Lower lobe of right lung (tissue), 2 donors: ENCODE data around the gene NLRP6. TPM values are rescaled to one million over a fixed set of nuclear protein-coding genes. Genes with fewer than 3 reads are reported as not detected.

ENCODE experiments used
- ATAC-seq, 2 donors: fragments of 200-7000 bp; cut with Tn5 transposase; one replicate each; pipeline ENCODE4 v1.9.1; 2020 to 2022; ENCODE audit warnings: mild to moderate bottlenecking in 2 of 2, moderate library complexity in 2 of 2
- DNase-seq: peaks from one replicate; pipeline ENCODE4 v3.0.0-alpha.2; 2020
- H3K27ac ChIP-seq: fragments of 200-600 bp; one replicate; pipeline ENCODE4 v1.8.0; 2022
- H3K27me3 ChIP-seq: fragments of 200-600 bp; one replicate; pipeline ENCODE4 v1.8.0; 2022; ENCODE audit warnings: low read depth
- H3K36me3 ChIP-seq: fragments of 200-600 bp; one replicate; pipeline ENCODE4 v1.8.0; 2022; ENCODE audit warnings: mild to moderate bottlenecking
- H3K4me1 ChIP-seq: fragments of 200-600 bp; one replicate; pipeline ENCODE4 v1.8.0; 2022
- H3K4me3 ChIP-seq: fragments of 200-600 bp; one replicate; pipeline ENCODE4 v1.8.0; 2022; ENCODE audit warnings: mild to moderate bottlenecking
- H3K9me3 ChIP-seq: fragments of 200-600 bp; one replicate; pipeline ENCODE4 v1.8.0; 2022
- intact Hi-C: fragments of 100-400 bp; cut with DNase I; formaldehyde crosslinking; loops from one replicate; pipeline ENCODE4 v1.11.0; 2022
- total RNA-seq: library from RNA; stranded (reverse); fragmentation: NEBNext Ultra II Directional; extraction: Animal tissue kit (Norgen Biotek cat#: 25700); gene quantifications from one replicate; pipeline ENCODE4 v1.2.1, GENCODE V29; 2021
- TF ChIP-seq, protein P1 (sequence below): fragments of 200-600 bp; IDR thresholded peaks from one replicate; pipeline ENCODE4 v1.8.0; 2022; ENCODE audit warnings: antibody characterized with exemption, mild to moderate bottlenecking
- donor health status: DM: no; HTN: yes; CAD: no; lungs with severe emphysema.

The NLRP6 gene
- total RNA-seq, 1 donor from 2014 or later = 1.3 TPM

DNA sequence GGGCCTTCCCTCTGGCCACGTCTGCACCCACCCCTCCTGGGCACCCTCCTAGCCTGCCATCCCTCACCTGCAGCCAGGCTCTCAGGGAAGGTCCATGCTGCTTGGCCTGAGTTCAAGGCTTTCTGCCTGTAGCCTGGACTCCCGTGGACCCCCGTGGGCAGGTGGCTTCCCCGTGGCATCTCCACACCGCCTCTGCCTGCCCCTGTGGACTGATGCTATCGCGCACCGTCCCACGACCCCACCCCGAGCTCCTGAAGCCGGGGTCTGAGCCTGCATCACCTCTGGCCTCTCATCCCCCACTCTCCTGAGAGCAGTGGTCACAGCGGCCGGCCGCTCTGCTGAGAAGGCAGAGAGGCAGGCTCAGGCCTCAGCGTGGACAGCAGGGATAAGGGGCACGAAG, 16.6 kb downstream of the NLRP6 start:
- DNase-seq = no peak

DNA sequence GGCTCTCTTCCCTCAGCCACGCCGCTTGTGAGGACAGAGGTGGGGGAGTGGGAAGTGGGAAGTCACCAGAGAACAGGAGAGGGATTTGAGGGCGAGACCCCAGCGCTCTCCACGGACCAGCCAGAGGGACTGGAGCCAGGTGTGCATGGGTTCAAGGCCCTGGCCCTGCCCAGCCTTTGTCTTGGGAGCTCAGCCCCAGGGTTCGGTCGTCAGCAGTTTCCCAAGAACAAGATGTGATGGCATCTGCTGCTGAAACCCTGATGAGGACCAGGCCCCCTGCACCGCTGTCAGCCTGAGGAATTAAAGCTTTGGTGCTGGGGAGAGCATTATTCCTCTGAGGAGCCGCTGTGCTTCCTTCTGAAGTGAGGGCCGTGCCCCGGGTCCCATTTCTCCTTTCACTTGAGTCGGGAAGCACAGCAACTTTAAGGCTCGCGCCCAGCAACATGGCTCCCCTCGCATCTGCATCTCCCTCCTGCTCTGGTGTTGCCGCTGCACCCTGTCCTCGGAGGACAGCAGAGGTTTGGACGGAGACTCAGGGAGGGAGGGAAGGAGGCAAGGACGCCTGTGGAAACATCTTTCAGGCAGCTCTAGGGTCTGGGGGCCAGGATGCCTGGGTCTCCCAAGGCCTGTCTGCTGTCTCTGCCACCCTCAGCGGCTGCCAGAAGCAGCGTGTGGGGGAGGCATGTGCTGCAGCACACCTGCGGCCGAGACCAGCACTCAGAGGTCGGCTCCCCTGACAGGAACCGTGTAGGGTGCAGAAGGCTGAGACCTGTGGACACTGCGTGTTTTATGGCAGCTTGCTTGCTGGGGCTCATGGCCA, 17.4 kb downstream of the NLRP6 start:
- H3K9me3 ChIP-seq = no peaks in the 10 kb centered on the region
- peaks cover 13% of the 10 kb centered on the region for H3K4me1 ChIP-seq
- H3K36me3 ChIP-seq = peaks cover 22% of the 10 kb centered on the region
- no peak overlapping the region for H3K4me3 ChIP-seq
- TF ChIP-seq, protein P1, sequence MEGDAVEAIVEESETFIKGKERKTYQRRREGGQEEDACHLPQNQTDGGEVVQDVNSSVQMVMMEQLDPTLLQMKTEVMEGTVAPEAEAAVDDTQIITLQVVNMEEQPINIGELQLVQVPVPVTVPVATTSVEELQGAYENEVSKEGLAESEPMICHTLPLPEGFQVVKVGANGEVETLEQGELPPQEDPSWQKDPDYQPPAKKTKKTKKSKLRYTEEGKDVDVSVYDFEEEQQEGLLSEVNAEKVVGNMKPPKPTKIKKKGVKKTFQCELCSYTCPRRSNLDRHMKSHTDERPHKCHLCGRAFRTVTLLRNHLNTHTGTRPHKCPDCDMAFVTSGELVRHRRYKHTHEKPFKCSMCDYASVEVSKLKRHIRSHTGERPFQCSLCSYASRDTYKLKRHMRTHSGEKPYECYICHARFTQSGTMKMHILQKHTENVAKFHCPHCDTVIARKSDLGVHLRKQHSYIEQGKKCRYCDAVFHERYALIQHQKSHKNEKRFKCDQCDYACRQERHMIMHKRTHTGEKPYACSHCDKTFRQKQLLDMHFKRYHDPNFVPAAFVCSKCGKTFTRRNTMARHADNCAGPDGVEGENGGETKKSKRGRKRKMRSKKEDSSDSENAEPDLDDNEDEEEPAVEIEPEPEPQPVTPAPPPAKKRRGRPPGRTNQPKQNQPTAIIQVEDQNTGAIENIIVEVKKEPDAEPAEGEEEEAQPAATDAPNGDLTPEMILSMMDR = no peak
- intact Hi-C loops = no loop called here
- no peak for ATAC-seq
- H3K27ac ChIP-seq = no peak overlapping the region
- H3K27me3 ChIP-seq = peaks cover 19% of the 10 kb centered on the region
- DNase-seq = peak; percentile 43

More for the DNA sequence above, 16.6 kb downstream of the NLRP6 start:
- H3K27ac ChIP-seq = no peak overlapping the region
- no peaks in the 10 kb centered on the region for H3K9me3 ChIP-seq
- H3K4me1 ChIP-seq = peaks cover 14% of the 10 kb centered on the region
- ATAC-seq = no peak
- intact Hi-C loops = no loop called here
- H3K36me3 ChIP-seq = peaks cover 22% of the 10 kb centered on the region
- TF ChIP-seq, protein P1 = no peak
- H3K27me3 ChIP-seq = peaks cover 11% of the 10 kb centered on the region
- no peak overlapping the region for H3K4me3 ChIP-seq

DNA sequence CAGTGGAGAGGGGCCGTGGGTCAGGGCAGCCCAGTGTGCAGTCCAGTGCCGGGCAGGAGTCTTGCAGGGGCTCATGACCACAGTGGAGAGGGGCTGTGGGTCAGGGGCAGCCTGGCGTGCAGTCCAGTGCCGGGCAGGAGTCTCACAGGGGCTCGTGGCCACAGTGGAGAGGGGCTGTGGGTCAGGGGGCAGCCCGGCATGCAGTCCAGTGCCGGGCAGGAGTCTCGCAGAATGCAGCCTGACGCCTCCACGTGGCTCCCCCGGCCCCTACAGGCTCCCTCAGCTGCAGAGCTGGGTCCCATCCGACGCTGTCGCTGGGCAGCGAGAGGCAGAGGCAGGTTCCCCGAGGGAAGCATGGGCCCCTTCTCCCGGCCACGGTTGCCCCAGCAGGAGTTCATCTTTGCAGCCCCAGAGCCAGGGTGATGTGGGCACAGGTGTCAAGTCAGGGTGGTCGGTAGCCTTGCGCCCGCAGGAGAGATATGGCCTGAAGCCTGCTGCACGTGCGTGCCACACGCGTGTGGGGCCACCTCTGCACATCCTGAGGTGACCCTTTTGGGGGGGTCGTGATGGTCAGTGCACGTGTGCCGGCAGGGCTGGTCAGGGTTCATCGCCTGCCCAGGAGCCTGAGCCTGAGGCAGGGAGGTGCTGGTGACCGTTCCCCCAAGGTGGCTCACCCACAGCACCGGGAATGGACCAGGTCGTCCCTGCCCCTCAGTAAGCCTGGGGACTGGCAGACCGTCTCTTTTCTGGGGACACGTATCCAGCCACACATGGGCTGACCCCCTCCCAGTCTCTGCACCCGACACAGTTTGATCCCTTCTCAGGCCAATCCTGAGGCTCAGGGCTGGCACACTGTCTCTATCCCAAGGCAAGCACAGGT, 18.2 kb downstream of the NLRP6 start:
- Histone ChIP-seq H3K36me3 (peaks cover 22% of the 10 kb centered on the region), H3K4me3 (no peak overlapping the region), H3K4me1 (peaks cover 12% of the 10 kb centered on the region), H3K27ac (no peak overlapping the region), H3K9me3 (no peaks in the 10 kb centered on the region), H3K27me3 (peaks cover 26% of the 10 kb centered on the region)
- ATAC-seq = no peak
- TF ChIP-seq, protein P1 = no peak
- DNase-seq = peak; percentile 42
- intact Hi-C loops = no loop called here

DNA sequence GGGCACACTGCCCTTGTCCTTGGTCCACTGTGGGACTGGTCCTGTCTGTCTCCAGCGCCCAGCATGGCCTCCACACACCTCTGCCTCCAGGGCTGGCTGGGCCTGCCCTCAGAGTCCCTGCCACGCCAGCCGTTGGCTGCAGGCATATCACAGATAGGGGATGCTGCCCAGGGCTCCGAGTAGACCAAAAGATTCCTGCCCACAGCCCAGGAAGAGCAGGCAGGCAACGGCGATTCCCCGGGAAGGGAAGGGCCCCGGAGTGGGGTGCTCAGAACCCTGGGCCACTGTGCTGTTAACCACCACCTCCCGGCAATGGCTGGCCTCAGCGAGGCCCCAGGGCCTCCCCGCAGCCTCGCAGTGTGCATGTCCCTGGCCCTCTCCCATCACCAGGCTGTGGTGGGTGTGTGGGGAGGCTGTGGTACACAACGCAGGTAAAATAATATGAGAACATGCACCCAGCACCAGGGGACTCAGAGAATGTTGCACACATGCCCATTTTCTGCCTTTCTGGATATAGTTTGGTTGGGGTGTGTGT, 18.9 kb downstream of the NLRP6 start:
- Histone ChIP-seq H3K4me3 (no peak overlapping the region), H3K27me3 (peaks cover 26% of the 10 kb centered on the region), H3K36me3 (peaks cover 18% of the 10 kb centered on the region), H3K9me3 (no peaks in the 10 kb centered on the region), H3K4me1 (peaks cover 12% of the 10 kb centered on the region), H3K27ac (peak overlapping the region; percentile 18)
- TF ChIP-seq, protein P1 = no peak
- ATAC-seq (peak in 1 of 2 donors; percentile 2), DNase-seq (no peak)
- intact Hi-C loops = no loop called here

DNA sequence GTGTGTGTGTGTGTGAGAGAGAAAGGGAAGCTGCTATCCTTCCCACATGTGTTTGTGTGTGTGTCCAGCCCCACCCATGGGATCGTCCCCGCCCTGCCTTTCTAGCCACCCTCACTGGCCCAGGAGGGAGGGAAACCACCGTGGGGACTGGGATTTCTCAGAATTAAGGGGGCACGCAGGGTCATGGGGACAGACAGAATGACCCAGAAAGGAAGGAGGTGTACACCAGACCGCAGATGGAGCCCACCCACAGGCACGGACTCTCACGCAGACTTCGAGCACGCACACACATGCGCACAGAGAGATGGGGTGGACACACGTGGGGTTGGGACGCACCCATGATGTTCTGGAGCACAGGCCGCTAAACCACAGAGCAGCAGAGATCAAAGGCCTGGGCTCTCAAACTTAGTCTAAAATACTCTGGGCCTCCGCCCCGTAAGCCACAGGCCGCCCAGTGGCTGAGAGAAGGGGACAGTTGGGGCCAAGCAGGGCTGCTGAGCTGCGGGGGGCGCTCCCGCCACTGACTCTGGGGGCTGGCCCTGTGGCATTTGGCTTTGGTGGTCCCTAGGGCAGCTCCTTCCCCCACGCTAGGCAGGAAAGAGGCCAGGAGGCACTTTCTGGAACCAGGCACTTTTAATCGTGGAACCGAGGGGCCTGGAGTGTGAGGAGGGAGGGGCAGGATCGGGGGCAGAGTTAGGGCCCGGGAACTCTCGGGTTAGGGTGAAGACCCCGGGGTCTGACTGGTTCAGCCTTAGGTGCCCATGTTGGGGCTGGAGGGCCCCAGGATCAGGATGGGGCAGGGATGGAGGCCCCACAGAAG, 19.6 kb downstream of the NLRP6 start:
- intact Hi-C loops = no loop called here
- Histone ChIP-seq H3K9me3 (no peaks in the 10 kb centered on the region), H3K4me3 (no peak overlapping the region), H3K27ac (peak overlapping the region; percentile 9), H3K36me3 (peaks cover 13% of the 10 kb centered on the region), H3K4me1 (peaks cover 12% of the 10 kb centered on the region), H3K27me3 (peaks cover 26% of the 10 kb centered on the region)
- TF ChIP-seq, protein P1 = no peak
- ATAC-seq (peak; percentile 5 to 48), DNase-seq (peak; percentile 54)
